ENCODE data around the gene TMEM94. TPM values are rescaled to one million over a fixed set of nuclear protein-coding genes. Genes with fewer than 3 reads are reported as not detected.

TMEM94 gene
- total and polyA plus RNA-seq, 2 of the 13 experiments (the other 11 are each of a cell fraction or from before 2014, with no cell fraction given), result 32.6 to 134 TPM

DNA sequence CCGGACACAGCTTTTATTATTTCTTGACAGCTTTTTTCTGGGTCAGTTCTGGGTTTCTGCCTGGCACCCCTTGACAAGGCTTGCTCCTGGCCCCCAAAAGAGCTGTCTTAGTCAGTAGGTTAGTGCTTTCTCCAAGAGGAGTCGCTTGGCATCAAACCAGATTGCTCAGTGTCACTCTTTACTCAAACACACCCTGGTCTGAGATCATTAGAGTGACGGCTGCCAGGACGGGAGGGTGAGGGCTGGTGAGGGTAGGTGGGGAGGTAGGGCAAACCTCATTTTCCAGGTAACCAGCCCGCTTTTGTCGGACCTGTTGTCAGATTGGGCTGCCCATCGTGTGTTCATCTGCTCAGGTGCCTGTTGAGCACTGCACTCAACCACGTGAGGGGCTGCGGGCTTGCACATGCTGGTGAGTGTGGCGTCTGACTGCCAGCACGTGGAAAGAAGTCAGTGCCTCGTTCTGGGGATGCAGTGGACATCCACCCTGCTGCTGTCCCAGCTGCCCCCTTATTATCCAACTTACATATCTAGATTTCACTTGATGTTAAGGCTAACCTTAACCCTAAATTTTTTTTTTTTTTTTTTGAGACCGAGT, 12.4 kb downstream of the TMEM94 start:
- POLR2A ChIA-PET, result interaction anchor here (0.9 to 3.9 kb wide), 3 partner anchors 9 to 13 kb away, joined by 3 to 11 read pairs (median 9); partner anchors contain the start of gene TMEM94
- in situ Hi-C loops (cut with HindIII; ENCODE audit: extremely low pct_ligation_motif_present, low pct_unique_long_range_greater_than_20kb), result no loop called here

More for the DNA sequence above, 12.4 kb downstream of the TMEM94 start:
- intact Hi-C loops (cut with micrococcal nuclease; ENCODE audit: unreplicated experiment), result no loop called here
- no peak overlapping the region for H3K4me2 ChIP-seq (ENCODE audit: low read depth, low read length)
- H4K20me1 ChIP-seq (ENCODE audit: insufficient read depth, low read length), result 0 out of 2 replicates have a peak, but pooled peaks cover 4% of the 10 kb centered on the region
- peaks cover 18% of the 10 kb centered on the region for H3K79me2 ChIP-seq (ENCODE audit: insufficient read depth, low read length)
- H3K9ac ChIP-seq (ENCODE audit: insufficient read depth, low read depth, low read length), result no peak overlapping the region
- H3K4me3 ChIP-seq (replicated peaks in 1 of 3; ENCODE audit: insufficient read depth in 1 of 3, low read depth in 2 of 3, low read length in 3 of 3), result no peak overlapping the region
- DNase-seq (ENCODE audit: low spot score) (no peak), FAIRE-seq (no peak), ATAC-seq (no peak)
- H3K9me3 ChIP-seq (ENCODE audit: low read length), result no peaks in the 10 kb centered on the region
- TF ChIP-seq ZNF569 (CRISPR knock-in tag; IDR thresholded peaks at IDR 0.05; ENCODE audit: borderline replicate concordance), result no peak
- TF ChIP-seq TBP (CRISPR knock-in tag; IDR thresholded peaks at IDR 0.05), result no peak
- TF ChIP-seq DR1 (CRISPR knock-in tag; IDR thresholded peaks at IDR 0.05), result no peak
- TF ChIP-seq U2AF2 (IDR thresholded peaks at IDR 0.05; ENCODE audit: low read depth, low read length), result no peak
- TF ChIP-seq ZFX (CRISPR knock-in tag; IDR thresholded peaks at IDR 0.05; ENCODE audit: low read depth), result no peak
- TF ChIP-seq, protein P1, sequence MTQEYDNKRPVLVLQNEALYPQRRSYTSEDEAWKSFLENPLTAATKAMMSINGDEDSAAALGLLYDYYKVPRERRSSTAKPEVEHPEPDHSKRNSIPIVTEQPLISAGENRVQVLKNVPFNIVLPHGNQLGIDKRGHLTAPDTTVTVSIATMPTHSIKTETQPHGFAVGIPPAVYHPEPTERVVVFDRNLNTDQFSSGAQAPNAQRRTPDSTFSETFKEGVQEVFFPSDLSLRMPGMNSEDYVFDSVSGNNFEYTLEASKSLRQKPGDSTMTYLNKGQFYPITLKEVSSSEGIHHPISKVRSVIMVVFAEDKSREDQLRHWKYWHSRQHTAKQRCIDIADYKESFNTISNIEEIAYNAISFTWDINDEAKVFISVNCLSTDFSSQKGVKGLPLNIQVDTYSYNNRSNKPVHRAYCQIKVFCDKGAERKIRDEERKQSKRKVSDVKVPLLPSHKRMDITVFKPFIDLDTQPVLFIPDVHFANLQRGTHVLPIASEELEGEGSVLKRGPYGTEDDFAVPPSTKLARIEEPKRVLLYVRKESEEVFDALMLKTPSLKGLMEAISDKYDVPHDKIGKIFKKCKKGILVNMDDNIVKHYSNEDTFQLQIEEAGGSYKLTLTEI (CRISPR knock-in tag; conservative IDR thresholded peaks at IDR 0.05), result no peak
- TF ChIP-seq KLF12 (CRISPR knock-in tag; IDR thresholded peaks at IDR 0.05; ENCODE audit: borderline replicate concordance), result no peak
- TF ChIP-seq, protein P2, sequence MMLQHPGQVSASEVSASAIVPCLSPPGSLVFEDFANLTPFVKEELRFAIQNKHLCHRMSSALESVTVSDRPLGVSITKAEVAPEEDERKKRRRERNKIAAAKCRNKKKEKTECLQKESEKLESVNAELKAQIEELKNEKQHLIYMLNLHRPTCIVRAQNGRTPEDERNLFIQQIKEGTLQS (CRISPR knock-in tag; IDR thresholded peaks at IDR 0.05), result no peak
- no peak for TF ChIP-seq SRSF4 (IDR thresholded peaks at IDR 0.05; ENCODE audit: low read depth, low read length, poor library complexity, severe bottlenecking)
- TF ChIP-seq SP140L (CRISPR knock-in tag; IDR thresholded peaks at IDR 0.05; ENCODE audit: borderline replicate concordance), result no peak
- TF ChIP-seq SP5 (CRISPR knock-in tag; IDR thresholded peaks at IDR 0.05; ENCODE audit: borderline replicate concordance, low read depth), result no peak
- TF ChIP-seq, protein P3, sequence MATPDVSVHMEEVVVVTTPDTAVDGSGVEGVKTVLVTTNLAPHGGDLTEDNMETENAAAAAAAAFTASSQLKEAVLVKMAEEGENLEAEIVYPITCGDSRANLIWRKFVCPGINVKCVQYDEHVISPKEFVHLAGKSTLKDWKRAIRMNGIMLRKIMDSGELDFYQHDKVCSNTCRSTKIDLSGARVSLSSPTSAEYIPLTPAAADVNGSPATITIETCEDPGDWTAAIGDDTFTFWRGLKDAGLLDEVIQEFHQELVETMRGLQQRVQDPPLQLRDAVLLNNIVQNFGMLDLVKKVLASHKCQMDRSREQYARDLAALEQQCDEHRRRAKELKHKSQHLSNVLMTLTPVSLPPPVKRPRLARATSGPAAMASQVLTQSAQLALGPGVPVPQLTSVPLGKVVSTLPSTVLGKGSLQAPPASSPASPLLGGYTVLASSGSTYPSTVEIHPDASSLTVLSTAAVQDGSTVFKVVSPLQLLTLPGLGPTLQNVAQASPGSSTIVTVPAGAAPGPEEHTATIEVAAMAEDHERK (CRISPR knock-in tag; IDR thresholded peaks at IDR 0.05; ENCODE audit: low read depth), result no peak
- TF ChIP-seq ASH2L (IDR thresholded peaks at IDR 0.05; ENCODE audit: insufficient read length, low read depth, low read length), result no peak
- no peak for TF ChIP-seq NFE2L2 (IDR thresholded peaks at IDR 0.05; ENCODE audit: low read length)
- no peak for TF ChIP-seq MAFF (IDR thresholded peaks at IDR 0.05; ENCODE audit: low read depth, low read length)
- peaks cover 24% of the 10 kb centered on the region for H3K4me1 ChIP-seq (ENCODE audit: insufficient read depth, low read length)
- CTCF ChIA-PET (ENCODE audit: low intra/inter-chr PET ratio, low total read pairs), result no interaction called here
- H3K27ac ChIP-seq (ENCODE audit: extremely low read length, insufficient read depth, low read length), result peak overlapping the region; percentile 37
- no TSS peak for BruUV-seq (replicated peaks)
- H2AFZ ChIP-seq (ENCODE audit: low read length), result no peak overlapping the region
- H3K36me3 ChIP-seq (replicated peaks in 1 of 2; ENCODE audit: control insufficient read depth in 1 of 2, insufficient read depth in 2 of 2, low read length in 2 of 2), result peaks cover 10 to 20% of the 10 kb centered on the region in 2 experiments
- no peaks in the 10 kb centered on the region for H3K27me3 ChIP-seq (ENCODE audit: control insufficient read depth in 1 of 2, insufficient read depth in 2 of 2, low read length in 2 of 2)
- 93% methylated on average over 13 of the region's 13 CpGs for WGBS (ENCODE audit: low lambda C conversion rate)

Measured in HepG2 (cell line).